Spinal cord (tissue), 10 donors: ENCODE results near the gene C16orf96. TPM values are rescaled to one million over a fixed set of nuclear protein-coding genes. Genes with fewer than 3 reads are reported as not detected.
A peak's percentile ranks its signal among the peaks of the same experiment; 100 is the strongest.

Experiments
- DNase-seq, 6 donors: peaks; one replicate each; pipeline versions ENCODE4 v3.0.0 to v3.0.0-alpha.2; 2013 to 2015; ENCODE audit warnings: low spot score in 6 of 6, low read depth in 4 of 6
- H3K27ac ChIP-seq: one replicate; pipeline ENCODE4 v1.5.1; 2013; ENCODE audit warnings: low read depth, low read length, control low read depth
- H3K27me3 ChIP-seq: one replicate; pipeline ENCODE4 v1.6.1; 2013; ENCODE audit warnings: low read length; ENCODE audit not compliant: control insufficient read depth, insufficient read depth
- H3K36me3 ChIP-seq: one replicate; pipeline ENCODE4 v1.6.1; 2013; ENCODE audit warnings: low read length; ENCODE audit not compliant: control insufficient read depth, insufficient read depth
- H3K4me1 ChIP-seq: one replicate; pipeline ENCODE4 v1.6.1; 2013; ENCODE audit warnings: low read length; ENCODE audit not compliant: control insufficient read depth, insufficient read depth
- H3K4me3 ChIP-seq: one replicate; pipeline ENCODE4 v1.5.1; 2013; ENCODE audit warnings: low read depth, low read length, control low read depth
- H3K9me3 ChIP-seq: one replicate; pipeline ENCODE4 v1.6.1; 2013; ENCODE audit warnings: low read length; ENCODE audit not compliant: control insufficient read depth, insufficient read depth
- WGBS: methylation state at CpG from one replicate; pipeline ENCODE4 v1.1.5; 2013; ENCODE audit warnings: missing lambda C conversion rate; ENCODE audit not compliant: insufficient coverage; 5-methylcytosine and 5-hydroxymethylcytosine counted together
- polyA plus RNA-seq, 2 donors: library from polyadenylated mRNA; unstranded; fragments of 120-200 nt; gene quantifications; one replicate each; pipeline ENCODE4 v1.2.1, GENCODE V29; 2013; ENCODE audit not compliant: insufficient read length in 2 of 2
- total RNA-seq, 2 donors: library from RNA; depleted of rRNA in 1 of 2; stranded (reverse); fragments of 120-200 nt in 1 of 2; fragments of >200 nt in 1 of 2; gene quantifications; one replicate each; pipeline versions ENCODE4 v1.2.3 to v1.2.4, GENCODE V29; 2013 to 2014
- donor health status: healthy.

Gene C16orf96
- total and polyA plus RNA-seq, 4 donors = 0.50 to 0.74 (median 0.60) TPM

- no peak overlapping the region for H3K4me3 ChIP-seq
- H3K27ac ChIP-seq = no peak overlapping the region
- DNase-seq = no peak
- peaks cover 26% of the 10 kb centered on the region for H3K4me1 ChIP-seq
- WGBS = 85% methylated on average over 7 of the region's 7 CpGs
- H3K36me3 ChIP-seq = peaks cover 7% of the 10 kb centered on the region
- H3K27me3 ChIP-seq = no peaks in the 10 kb centered on the region
- H3K9me3 ChIP-seq = no peaks in the 10 kb centered on the region
These were observed 67.5 kb downstream of the C16orf96 start for GRCh38 chr16:4623593-4623992.

GRCh38 chr16:4624015-4624826, 68.1 kb downstream of the C16orf96 start, which contains the start of gene MGRN1:
TSS of gene MGRN1 (plus strand) at chr16:4624826. CDS start at chr16:4624961, 135 bp downstream.
- WGBS = 9% methylated on average over 41 of the region's 42 CpGs
- Histone ChIP-seq H3K27ac (peak within 1 kb of the TSS; percentile 94), H3K36me3 (peaks cover 8% of the 10 kb centered on the region)

GRCh38 chr16:4624827-4625559, 68.9 kb downstream of the C16orf96 start:
- peak in 3 of 6 donors; percentile 31 to 72 (median 46) for DNase-seq
- H3K27me3 ChIP-seq = no peaks in the 10 kb centered on the region
- peak overlapping the region; percentile 88 for H3K27ac ChIP-seq
- no peaks in the 10 kb centered on the region for H3K9me3 ChIP-seq
- under 1% methylated on average over 80 of the region's 80 CpGs for WGBS
- H3K4me3 ChIP-seq = peak overlapping the region; percentile 87
- peaks cover 26% of the 10 kb centered on the region for H3K4me1 ChIP-seq
- peaks cover 8% of the 10 kb centered on the region for H3K36me3 ChIP-seq

More at GRCh38 chr16:4624015-4624826, 68.1 kb downstream of the C16orf96 start, which contains the start of gene MGRN1:
- no peaks in the 10 kb centered on the region for H3K9me3 ChIP-seq
- peaks cover 26% of the 10 kb centered on the region for H3K4me1 ChIP-seq
- H3K27me3 ChIP-seq = no peaks in the 10 kb centered on the region
- peak within 1 kb of the TSS; percentile 87 for H3K4me3 ChIP-seq
- DNase-seq = peak; percentile 93 to 99 (median 97)

GRCh38 chr16:4625560-4626159, 69.5 kb downstream of the C16orf96 start:
- no peak for DNase-seq
- H3K9me3 ChIP-seq = no peaks in the 10 kb centered on the region
- 20% methylated on average over 8 of the region's 11 CpGs for WGBS
- peak overlapping the region; percentile 87 for H3K4me3 ChIP-seq
- H3K27ac ChIP-seq = peak overlapping the region; percentile 88
- H3K27me3 ChIP-seq = no peaks in the 10 kb centered on the region
- peaks cover 26% of the 10 kb centered on the region for H3K4me1 ChIP-seq
- H3K36me3 ChIP-seq = peaks cover 8% of the 10 kb centered on the region

- WGBS = 61% methylated on average over 5 of the region's 6 CpGs
- H3K36me3 ChIP-seq = peaks cover 8% of the 10 kb centered on the region
- peaks cover under 1% of the 10 kb centered on the region for H3K9me3 ChIP-seq
- no peak for DNase-seq
- peak overlapping the region; percentile 87 for H3K4me3 ChIP-seq
- no peaks in the 10 kb centered on the region for H3K27me3 ChIP-seq
- peaks cover 26% of the 10 kb centered on the region for H3K4me1 ChIP-seq
- no peak overlapping the region for H3K27ac ChIP-seq
These were observed 70.3 kb downstream of the C16orf96 start for GRCh38 chr16:4626396-4626795.

GRCh38 chr16:4628283-4628682, 72.1 kb downstream of the C16orf96 start:
- no peak overlapping the region for H3K4me3 ChIP-seq
- no peak overlapping the region for H3K27ac ChIP-seq
- H3K4me1 ChIP-seq = peaks cover 26% of the 10 kb centered on the region
- peaks cover 2% of the 10 kb centered on the region for H3K9me3 ChIP-seq
- no peaks in the 10 kb centered on the region for H3K27me3 ChIP-seq
- 100% methylated on average over 4 of the region's 9 CpGs for WGBS
- H3K36me3 ChIP-seq = peaks cover 8% of the 10 kb centered on the region
- DNase-seq = no peak

- H3K4me1 ChIP-seq = peaks cover 19% of the 10 kb centered on the region
- no peak overlapping the region for H3K27ac ChIP-seq
- H3K9me3 ChIP-seq = peaks cover 2% of the 10 kb centered on the region
- DNase-seq = no peak
- no peaks in the 10 kb centered on the region for H3K27me3 ChIP-seq
- 88% methylated on average over 1 of the region's 1 CpG for WGBS
- peaks cover 29% of the 10 kb centered on the region for H3K36me3 ChIP-seq
- H3K4me3 ChIP-seq = no peak overlapping the region
These were observed 75.3 kb downstream of the C16orf96 start for GRCh38 chr16:4631444-4631843.

GRCh38 chr16:4633910-4634635, 77.9 kb downstream of the C16orf96 start:
- Histone ChIP-seq H3K27ac (no peak overlapping the region), H3K4me3 (no peak overlapping the region)
- 95% methylated on average over 20 of the region's 20 CpGs for WGBS

GRCh38 chr16:4634768-4635167, 78.6 kb downstream of the C16orf96 start:
- Histone ChIP-seq H3K27me3 (no peaks in the 10 kb centered on the region), H3K27ac (no peak overlapping the region), H3K4me3 (no peak overlapping the region), H3K4me1 (peaks cover 17% of the 10 kb centered on the region), H3K9me3 (peaks cover 2% of the 10 kb centered on the region), H3K36me3 (peaks cover 36% of the 10 kb centered on the region)
- 59% methylated on average over 8 of the region's 12 CpGs for whole genome bisulfite sequencing
- peak in 2 of 6 donors; percentile 5 to 39 for DNase-seq

More at GRCh38 chr16:4633910-4634635, 77.9 kb downstream of the C16orf96 start:
- peaks cover 17% of the 10 kb centered on the region for H3K4me1 ChIP-seq
- DNase-seq = no peak
- H3K9me3 ChIP-seq = peaks cover 2% of the 10 kb centered on the region
- H3K36me3 ChIP-seq = peaks cover 33% of the 10 kb centered on the region
- no peaks in the 10 kb centered on the region for H3K27me3 ChIP-seq
